MM.1S (cell line): Measurements from ENCODE around the gene KIF16B.

Source experiments
- EZH2 ChIP-seq: fragments of 300-600 bp; sonication (generic); optimal IDR thresholded peaks from 2 replicates; pipeline ENCODE3; 2017; ENCODE audit warnings: low read depth, mild to moderate bottlenecking, antibody characterized with exemption, low read length, mixed read lengths
- EZH2phosphoT487 ChIP-seq: fragments of 300-600 bp; sonication (generic); IDR thresholded peaks from 2 replicates; pipeline ENCODE4 v1.6.1; 2018; ENCODE audit warnings: antibody characterized with exemption, low read length
- TF ChIP-seq, protein P1 (sequence below): fragments of 300-600 bp; sonication (generic); IDR thresholded peaks from 2 replicates; pipeline ENCODE4 v1.5.1; 2016; ENCODE audit warnings: antibody characterized with exemption, low read length, mixed read lengths

DNA sequence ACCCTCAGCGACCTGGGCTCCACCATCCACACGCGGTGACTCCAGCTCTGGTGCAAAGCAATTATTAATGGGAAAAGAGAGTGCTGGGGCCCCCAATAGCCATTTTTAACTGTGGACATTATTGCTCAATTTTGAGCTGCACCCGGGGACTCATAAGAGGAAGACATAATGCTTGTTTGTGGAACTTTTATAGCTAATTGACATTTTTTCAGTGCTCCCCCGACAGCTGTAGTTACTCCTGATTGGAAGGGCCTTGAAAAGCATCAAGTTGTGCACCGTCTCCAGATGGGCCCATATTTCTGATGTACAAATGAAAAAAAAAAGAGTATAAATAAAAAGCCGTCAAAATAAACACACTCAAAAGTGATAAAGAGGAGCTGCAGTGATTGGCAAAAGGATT is 327.0 kb downstream of the KIF16B start:
- TF ChIP-seq, protein P1, sequence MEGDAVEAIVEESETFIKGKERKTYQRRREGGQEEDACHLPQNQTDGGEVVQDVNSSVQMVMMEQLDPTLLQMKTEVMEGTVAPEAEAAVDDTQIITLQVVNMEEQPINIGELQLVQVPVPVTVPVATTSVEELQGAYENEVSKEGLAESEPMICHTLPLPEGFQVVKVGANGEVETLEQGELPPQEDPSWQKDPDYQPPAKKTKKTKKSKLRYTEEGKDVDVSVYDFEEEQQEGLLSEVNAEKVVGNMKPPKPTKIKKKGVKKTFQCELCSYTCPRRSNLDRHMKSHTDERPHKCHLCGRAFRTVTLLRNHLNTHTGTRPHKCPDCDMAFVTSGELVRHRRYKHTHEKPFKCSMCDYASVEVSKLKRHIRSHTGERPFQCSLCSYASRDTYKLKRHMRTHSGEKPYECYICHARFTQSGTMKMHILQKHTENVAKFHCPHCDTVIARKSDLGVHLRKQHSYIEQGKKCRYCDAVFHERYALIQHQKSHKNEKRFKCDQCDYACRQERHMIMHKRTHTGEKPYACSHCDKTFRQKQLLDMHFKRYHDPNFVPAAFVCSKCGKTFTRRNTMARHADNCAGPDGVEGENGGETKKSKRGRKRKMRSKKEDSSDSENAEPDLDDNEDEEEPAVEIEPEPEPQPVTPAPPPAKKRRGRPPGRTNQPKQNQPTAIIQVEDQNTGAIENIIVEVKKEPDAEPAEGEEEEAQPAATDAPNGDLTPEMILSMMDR, result no peak
- TF ChIP-seq EZH2phosphoT487 (no peak), EZH2 (no peak)
